OCI-LY7 (cell line): ENCODE measurements around the gene HEXA.

Experiments
- EZH2phosphoT487 ChIP-seq: fragments of 200-600 bp; sonication (generic); IDR thresholded peaks from 2 replicates; pipeline ENCODE4 v1.6.1; 2018; ENCODE audit warnings: low read depth, borderline replicate concordance, mild to moderate bottlenecking, mixed run types, antibody characterized with exemption, low read length, moderate library complexity, mixed read lengths
- TF ChIP-seq, protein P1 (sequence below): fragments of 200-600 bp; sonication (generic); conservative IDR thresholded peaks from 2 replicates; pipeline ENCODE4 v1.5.1; 2014; ENCODE audit warnings: mild to moderate bottlenecking, antibody characterized with exemption, low read length, moderate library complexity, mixed read lengths

DNA sequence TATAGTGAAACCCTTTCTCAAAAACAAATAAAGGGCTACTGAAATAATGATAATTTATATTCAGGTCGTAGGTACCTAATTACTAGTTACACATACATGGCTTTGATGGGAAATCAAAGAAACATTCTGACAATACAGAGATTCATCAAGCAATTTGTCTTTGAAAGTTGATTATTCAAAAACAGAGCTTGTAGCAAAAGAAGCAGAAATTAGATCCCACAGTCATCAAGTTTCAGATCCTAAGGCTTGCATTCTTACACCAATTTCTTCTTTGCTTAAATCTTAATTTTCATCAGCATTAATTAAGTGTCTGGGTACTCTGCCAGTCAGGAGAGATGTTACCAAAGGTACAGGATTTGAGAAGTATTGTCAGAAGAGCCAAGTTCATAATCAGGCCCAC, 1.5 kb upstream of the HEXA start:
- TF ChIP-seq, protein P1, sequence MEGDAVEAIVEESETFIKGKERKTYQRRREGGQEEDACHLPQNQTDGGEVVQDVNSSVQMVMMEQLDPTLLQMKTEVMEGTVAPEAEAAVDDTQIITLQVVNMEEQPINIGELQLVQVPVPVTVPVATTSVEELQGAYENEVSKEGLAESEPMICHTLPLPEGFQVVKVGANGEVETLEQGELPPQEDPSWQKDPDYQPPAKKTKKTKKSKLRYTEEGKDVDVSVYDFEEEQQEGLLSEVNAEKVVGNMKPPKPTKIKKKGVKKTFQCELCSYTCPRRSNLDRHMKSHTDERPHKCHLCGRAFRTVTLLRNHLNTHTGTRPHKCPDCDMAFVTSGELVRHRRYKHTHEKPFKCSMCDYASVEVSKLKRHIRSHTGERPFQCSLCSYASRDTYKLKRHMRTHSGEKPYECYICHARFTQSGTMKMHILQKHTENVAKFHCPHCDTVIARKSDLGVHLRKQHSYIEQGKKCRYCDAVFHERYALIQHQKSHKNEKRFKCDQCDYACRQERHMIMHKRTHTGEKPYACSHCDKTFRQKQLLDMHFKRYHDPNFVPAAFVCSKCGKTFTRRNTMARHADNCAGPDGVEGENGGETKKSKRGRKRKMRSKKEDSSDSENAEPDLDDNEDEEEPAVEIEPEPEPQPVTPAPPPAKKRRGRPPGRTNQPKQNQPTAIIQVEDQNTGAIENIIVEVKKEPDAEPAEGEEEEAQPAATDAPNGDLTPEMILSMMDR: no peak
- no peak for TF ChIP-seq EZH2phosphoT487
